GM19099 (cell line): Measurements from ENCODE around the gene ASTL.

Experiments used
- POLR2A ChIP-seq: IDR thresholded peaks from 3 replicates; pipeline ENCODE4 v1.6.1; 2011; ENCODE audit warnings: low read depth; ENCODE audit not compliant: insufficient read length; ENCODE audit errors: extremely low read depth

The ASTL gene

DNA sequence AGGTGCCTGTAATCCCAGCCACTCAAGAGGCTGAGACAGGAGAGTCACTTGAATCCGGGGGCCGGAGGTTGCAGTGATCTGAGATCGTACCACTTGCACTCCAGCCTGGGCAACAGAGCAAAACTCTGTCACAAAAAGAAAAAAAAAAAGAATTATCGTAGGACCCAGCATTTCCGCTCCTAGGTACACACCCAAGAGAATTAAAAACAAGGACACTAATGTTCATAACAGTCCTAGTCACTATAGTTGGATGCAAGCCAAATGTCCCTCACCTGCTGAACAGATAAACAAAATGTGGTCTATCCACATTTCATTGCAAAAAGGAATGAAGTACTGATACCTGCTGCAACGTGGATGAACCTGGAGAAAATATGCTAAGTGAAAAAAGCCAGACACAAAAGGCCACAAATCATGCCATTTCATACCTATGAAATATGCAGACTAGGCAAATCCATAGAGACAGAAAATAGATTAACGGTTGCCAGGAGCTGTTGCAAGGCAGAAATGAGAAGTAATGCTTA, 43.1 kb downstream of the ASTL start:
- no peak for TF ChIP-seq POLR2A

DNA sequence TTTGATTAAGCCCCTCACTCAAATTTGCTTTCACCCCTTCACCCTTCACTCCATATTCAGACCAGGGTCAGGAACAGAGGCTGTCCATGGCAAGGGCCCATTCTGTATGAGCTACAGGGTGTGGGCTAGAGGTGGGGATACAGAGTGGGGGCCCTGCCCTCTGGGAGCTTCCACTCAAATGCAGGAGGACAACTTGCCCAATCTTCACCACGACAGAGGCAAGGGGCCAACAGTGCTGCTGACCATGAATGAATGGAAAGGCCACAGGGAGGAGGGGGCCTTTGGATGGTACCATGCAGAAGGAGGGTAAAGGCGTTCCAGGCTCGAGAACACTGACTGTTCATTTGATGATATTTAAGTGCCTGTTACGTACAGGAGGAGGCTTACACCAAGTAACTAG, 44.8 kb downstream of the ASTL start:
- no peak for TF ChIP-seq POLR2A

DNA sequence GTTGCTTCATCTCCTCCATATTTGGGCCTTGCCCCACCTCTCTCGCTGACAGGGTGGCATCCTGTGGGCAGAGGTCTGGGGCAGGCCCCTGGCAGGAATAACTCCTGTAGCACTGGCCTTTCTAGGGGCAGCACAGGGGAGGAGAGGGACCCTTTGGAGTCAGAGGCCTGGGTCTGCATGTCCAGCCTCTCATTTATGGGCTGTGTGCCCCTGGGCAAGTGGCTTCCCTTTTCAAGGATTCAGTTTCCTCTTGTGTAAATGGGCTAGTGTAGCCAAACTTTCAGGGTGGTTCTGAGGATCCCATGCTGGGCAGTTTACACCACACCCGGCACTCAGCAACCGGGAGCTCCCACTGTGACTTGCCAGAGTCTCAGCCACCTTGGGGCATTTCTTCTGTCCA, 45.4 kb downstream of the ASTL start:
- no peak for TF ChIP-seq POLR2A

DNA sequence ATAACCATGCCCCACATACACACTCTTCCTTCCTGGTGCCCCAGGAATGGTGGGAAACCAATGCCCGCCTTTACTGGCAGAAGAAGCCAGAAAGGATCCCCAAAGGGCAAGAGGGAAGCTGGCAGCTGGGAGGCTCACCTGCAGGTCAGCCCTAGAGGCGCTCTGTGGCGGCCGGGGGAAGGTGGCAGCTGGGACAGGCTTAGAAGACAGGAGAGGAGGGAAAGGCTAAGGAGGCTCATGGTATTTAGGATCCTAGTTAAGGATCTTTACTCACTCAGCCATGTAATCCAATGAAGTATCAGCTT, 45.8 kb downstream of the ASTL start:
- no peak for TF ChIP-seq POLR2A

DNA sequence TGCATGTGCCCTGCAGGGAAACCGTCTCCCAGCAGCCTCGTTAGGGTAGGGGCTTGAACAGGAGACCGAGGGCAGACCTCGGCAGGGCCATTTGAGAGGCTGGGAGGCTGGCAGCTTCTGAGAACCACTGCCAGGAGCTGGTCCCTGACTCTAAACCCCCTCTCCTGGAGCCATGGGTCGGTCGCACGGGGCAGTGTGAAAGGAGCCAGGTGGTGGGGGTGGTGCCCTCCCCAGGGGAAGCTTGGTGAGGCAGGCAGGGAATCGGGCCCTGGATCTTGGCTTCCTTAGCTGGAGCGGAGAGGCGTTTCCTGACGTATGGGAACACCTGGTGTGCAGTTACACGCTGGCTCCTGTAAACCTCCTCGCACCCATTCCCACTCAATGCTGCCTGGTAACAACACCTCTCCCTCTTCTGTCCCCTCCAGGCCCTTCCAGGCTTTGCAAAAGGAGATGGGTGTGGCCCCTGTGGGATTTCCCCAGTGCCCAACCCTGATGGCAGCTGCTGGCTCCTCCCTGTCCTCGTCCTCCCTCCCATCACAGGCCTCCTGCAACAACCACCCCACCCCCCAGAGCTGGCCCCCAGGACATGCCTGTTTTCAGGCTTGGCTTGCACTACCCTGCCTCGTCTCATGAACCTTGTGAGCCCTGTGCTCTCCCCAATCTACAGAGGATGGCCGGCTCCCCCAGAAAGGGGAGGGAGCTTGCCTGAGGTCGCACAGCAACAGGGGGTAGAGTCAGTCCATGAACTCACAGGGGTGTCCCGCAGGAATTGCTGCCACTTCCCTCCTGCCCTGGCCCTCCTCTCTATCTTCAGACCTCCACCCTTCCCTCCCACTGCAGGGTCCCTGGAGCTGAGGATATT, 46.4 kb downstream of the ASTL start:
- TF ChIP-seq POLR2A: no peak

DNA sequence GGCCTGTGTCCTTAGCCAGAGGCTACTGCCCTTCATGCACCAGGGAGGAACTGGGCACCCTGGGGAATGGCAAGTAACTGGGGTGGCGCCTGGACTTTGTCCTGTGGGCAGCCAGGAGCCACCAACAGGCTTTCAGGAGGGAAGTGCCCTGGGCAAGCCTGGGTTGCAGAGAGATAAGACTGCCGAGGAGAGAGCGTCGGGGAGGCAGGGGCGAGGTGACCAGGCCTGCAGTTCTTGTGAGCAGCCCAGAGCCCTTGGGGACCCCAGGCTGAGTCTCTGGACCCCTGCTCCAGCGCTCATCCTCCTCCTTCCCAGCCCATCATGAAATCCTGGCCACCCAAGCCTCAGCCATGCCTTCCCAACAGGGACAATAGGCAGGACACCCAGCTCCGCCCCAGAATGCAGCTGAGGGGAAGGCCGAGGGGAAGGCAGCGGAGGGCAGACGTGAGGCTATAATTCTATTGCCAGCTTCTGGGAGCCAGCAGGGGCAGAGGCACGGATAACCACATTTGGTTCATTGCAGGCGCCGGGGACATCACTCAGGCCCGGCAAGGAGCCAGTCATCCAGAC, 47.1 kb downstream of the ASTL start:
- no peak for TF ChIP-seq POLR2A

DNA sequence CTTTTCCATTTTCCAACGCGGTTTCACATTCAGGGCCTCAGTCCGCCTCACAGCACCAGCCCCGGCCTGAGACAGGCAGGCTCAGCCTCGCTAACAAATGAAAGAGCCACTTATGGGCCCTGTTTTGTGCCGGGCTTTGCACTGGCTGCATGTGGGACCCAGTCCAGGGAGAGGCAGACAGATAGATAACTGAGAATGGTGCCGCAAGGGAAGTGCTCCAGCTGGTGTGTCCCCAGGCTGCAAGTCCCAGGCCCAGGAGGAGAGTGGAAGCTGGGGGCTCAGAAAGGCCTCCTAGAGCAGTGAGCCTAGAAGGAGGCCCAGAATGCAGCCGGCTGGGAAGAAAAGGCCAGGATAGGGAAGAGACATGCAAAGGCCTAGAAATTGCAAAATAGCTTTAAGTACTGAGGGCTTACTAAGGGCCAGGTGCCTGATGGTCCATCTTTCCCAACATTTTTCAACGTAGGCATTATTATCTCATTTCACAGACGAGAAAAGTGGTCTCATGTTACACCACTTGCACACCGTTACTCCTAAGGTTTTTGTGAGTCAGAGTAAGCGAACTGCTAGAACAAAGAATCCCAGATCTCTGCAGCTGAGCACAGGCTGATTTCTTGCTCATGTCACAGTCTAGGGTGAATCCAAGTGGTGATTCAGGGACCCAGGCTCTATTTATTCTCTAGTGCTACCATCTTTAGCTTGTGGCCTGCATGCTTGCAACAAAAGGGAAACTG, 47.9 kb downstream of the ASTL start:
- no peak for TF ChIP-seq POLR2A

DNA sequence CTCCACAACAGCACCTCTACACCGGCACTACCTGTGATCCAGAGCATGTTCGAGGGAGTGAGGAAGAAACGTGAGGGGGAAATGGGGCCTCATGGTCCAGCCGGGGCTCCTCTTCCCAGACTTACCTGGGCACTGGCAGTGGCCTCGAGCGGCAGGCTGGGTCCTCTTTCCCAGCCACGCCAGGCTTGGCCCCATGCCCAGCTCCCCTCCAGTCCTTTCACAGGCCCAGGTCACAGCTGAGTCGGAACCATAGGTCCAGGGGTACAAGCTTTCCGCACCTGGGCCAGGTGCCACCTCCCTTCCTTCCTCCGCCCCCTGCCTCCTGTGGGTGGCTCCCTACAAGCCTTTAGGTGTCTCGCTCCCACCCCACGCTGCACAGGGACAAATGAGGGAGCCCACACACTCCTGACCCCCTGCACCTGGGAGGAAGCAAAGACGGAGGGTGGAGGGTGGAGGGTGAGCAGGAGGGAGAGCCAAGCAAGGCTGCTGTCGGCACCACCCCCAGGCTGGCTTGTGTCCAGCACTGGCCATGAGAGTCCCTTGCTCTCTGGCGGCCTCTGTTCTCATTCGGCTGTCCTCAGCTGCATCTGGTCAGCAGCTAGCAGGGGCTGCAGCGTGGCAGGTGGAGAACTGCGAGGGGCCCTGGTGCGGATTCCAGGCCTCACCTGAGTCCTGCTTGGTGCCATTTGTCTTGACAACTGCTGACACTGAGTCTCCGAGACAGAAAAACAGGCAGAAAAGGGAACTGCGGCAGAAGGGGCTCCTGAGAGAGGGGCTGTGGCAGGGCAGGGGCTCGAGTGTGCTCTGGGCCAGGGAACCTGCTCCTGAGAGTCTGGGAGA, 48.7 kb downstream of the ASTL start:
- TF ChIP-seq POLR2A: no peak

DNA sequence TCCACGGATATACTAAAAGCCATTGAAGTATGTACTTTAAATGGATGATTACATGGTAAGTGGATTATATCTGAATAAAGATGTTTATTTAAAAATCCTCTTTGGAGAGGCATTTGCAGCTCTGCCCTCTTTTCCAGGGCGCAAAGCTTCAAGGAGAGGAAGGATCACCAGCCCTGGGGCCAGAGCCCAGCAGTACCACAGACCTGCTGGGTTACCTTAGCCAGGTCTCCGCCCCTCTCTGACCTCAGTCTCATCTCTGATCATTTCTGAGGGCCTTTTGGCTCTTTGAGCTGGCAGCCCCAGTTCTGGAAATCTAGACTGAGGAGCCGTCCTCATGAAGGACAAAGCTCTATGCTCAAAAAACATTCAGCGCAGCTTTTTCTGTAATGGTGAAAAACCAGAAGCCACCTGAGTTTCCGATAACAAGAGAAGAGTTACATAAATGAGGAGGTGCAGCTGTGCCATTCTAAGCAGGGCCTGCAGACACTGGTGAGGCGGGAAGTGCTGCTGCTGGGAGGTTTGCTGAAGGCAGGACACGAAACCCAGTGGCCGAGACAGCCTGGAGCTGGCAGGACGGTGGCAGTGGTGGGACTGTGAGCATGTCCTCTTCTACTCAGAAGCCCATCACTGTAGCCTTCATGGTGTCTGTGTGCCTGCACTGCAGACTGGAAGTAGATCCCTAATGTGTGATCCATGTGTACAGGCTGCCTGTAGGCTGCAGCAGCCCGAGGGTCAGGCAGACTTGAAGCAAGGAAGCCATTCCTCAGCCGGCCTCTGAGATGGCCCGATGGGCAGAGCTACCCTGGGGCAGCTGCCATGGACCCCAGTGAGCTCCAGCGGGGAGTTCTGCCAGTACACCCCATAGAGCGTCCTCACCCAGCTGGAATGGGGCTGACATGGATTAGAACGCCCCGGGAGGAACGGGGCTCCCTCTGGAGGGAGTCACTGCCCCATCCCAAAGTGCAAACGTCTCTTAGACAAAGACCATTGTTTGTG, 49.7 kb downstream of the ASTL start:
- TF ChIP-seq POLR2A: no peak

DNA sequence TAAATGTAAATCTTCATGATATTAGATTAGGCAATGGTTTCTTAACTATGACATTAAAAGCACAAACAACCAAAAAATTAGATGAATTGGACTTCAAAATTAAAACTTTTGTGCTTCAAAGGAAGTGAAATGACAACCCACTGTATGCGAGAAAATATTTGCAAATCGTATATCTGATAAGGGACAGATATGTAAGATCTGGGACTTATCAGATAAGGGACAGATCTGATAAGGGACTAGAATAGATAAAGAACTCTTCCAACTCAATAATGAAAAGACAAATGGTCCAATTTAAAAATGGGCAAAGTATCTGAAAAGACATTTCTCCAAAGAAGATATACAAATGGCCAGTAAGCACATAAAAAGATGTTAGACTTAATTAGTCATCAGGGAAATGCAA, 51.2 kb downstream of the ASTL start:
- no peak for TF ChIP-seq POLR2A

DNA sequence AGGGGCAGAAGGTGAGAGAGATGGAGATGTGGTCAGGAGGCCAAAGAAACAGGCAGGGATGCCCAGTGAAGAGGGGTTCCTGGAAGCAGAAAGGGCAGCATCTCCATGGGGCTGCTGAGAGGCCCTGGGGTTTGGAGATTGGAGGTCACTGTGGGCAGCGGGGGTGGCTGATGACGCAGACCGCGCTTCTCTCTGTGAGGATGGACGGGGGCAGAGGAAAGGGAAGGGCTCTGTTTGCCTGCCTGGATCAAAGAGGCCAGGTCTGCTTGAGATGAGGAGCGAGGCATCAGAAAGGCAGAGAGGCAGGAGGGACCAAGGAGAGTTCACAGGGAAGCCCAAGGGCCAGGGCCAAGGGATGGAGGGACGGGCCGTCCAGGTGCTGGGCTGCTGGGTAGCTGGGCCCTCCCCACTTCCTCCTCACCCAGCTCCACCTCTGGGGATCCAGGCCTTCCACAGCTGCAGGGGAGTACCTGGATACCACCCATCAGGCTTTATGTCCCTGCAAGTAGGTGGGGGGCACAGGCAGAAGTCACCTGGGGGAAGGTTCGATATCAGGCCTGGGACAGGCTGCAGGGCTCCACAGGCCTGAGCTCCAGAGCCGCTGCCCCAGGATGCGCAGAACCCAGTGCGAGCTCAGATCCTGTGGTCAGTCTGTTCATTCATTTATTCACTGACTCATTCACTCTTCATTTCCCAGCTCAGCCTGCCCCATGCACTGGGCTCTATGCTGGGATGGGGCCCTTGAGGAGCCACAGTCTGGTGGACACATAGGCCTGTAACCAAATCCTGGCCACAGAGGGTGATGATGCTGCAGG, 52.6 kb downstream of the ASTL start:
- no peak for TF ChIP-seq POLR2A

DNA sequence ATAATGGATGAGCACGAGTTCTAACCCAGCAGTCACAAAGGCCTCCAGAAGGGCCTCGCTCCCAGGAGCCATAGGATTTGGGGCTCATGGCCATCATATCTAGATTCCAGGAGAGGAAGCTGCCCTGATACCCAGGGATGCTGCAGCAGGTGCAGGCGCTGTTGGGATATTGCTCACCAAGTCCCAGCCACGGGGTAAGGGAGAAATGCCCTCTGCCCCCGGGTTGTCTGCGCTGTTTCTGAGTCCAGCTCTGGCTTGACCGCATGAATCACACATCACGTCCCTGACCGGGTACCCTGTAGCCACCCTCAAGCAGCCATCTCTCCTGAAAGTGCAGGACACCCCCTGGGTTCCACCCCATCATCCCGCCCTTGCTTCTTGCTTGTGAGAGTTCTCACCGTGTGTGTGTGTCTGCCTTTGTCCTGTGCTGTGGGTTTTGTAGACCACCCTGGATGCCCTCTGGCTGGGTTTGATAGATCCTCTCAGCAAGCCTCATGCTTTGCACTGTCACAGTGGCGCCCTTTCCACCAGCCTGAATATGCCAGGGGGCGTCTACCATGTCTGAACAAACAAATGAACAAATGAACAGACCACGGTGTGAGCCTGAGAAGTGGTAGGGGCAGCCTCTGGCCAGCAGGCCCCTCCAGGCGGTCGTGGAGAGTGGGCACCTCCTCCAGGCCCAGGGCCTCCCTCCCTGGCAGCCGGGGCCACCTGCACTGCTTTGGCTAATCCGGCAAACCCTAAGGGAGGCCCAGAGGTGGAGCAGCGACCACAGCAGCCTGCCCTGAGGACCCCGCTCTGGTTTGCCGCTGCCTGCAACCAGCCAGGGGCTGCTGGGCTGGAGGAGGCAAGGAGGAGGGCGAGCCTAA, 54.1 kb downstream of the ASTL start:
- no peak for TF ChIP-seq POLR2A

DNA sequence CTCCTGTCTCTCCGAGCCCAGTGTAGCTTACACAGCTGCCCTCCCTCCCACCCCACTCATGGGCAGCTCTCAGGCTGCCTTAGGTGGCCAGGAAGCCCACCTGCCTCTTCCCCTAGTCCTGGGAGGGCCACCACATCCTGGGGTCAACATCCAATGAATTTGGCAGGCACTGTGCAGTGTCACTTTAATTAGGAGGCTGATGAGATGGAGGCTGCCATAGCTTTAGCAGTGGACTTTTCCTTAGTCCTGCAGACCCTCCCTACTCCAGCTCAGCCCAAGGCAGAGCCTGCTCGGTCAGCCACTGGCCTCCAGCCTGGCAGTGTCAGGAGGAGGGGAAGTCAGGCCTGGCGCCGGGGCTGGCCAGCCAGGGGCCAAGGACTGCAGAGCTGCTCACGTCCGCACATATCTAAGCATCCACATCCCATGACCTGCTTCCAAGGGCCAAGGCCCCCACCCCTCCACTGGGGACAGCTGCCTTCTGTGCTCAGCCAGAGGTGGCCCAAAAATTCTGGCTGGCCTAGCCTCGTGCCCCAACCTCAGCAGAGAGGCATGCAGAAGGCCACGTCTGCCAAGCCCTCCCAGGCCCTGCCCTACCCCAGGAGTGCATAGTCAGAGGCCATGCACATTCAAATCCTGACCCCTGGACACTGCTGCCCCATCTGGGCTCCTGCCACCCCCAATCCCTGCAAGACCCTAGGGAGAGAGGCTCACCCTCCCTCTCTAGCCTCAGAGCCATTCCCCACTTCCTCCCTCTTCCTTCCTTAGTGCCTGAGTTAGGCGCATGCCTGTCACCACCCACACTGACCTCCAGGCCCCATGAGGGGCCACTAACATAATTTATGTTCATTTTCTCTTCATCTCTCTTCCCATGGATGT, 55.0 kb downstream of the ASTL start:
- no peak for TF ChIP-seq POLR2A
